Muscle layer of duodenum (tissue), 2 donors: ENCODE measurements around the gene RASSF6.
A peak's percentile ranks its signal among the peaks of the same experiment; 100 is the strongest.
"Not testable (repeated sequence)": the region's sequence is repeated elsewhere in the genome, so short reads cannot be mapped to it uniquely, and the experiment has no call there.

Experiments
- H3K27ac ChIP-seq: one replicate; pipeline ENCODE4 v1.7.0; 2013; ENCODE audit warnings: mild to moderate bottlenecking, low read length
- H3K27me3 ChIP-seq: one replicate; pipeline ENCODE4 v1.7.0; 2013; ENCODE audit warnings: low read depth, mild to moderate bottlenecking, control low read depth, low read length
- H3K36me3 ChIP-seq, 2 donors: one replicate each; pipeline ENCODE4 v1.7.0; 2013; ENCODE audit warnings: low read length in 2 of 2, control low read depth in 1 of 2, mild to moderate bottlenecking in 1 of 2; ENCODE audit not compliant: insufficient read depth in 2 of 2, control insufficient read depth in 1 of 2
- H3K4me1 ChIP-seq, 2 donors: one replicate each; pipeline ENCODE4 v1.7.0; 2013; ENCODE audit warnings: low read length in 2 of 2, mild to moderate bottlenecking in 2 of 2, control low read depth in 1 of 2, moderate library complexity in 1 of 2; ENCODE audit not compliant: insufficient read depth in 2 of 2, control insufficient read depth in 1 of 2
- H3K4me3 ChIP-seq, 2 donors: one replicate each; pipeline ENCODE4 v1.7.0; 2013; ENCODE audit warnings: low read length in 2 of 2, low read depth in 1 of 2, mild to moderate bottlenecking in 1 of 2
- H3K9me3 ChIP-seq, 2 donors: one replicate each; pipeline ENCODE4 v1.7.0; 2013; ENCODE audit warnings: low read length in 2 of 2, control low read depth in 1 of 2, mild to moderate bottlenecking in 1 of 2; ENCODE audit not compliant: control insufficient read depth in 1 of 2
- donor health status: healthy.

The RASSF6 gene

GRCh38 chr4:73608689-73609594 lies 11.3 kb downstream of the RASSF6 start:
- H3K4me1 ChIP-seq: peaks cover 4 to 5% of the 10 kb centered on the region in 2 donors
- no peaks in the 10 kb centered on the region for H3K27me3 ChIP-seq
- H3K9me3 ChIP-seq: no peaks in the 10 kb centered on the region
- peak overlapping the region; percentile 62 for H3K27ac ChIP-seq
- H3K4me3 ChIP-seq: no peak overlapping the region
- H3K36me3 ChIP-seq: no peaks in the 10 kb centered on the region

GRCh38 chr4:73607375-73608033 lies 12.7 kb downstream of the RASSF6 start:
- H3K27me3 ChIP-seq: no peaks in the 10 kb centered on the region
- H3K4me1 ChIP-seq: peaks cover 4 to 5% of the 10 kb centered on the region in 2 donors
- no peaks in the 10 kb centered on the region for H3K9me3 ChIP-seq
- H3K36me3 ChIP-seq: no peaks in the 10 kb centered on the region
- no peak overlapping the region for H3K4me3 ChIP-seq
- peak overlapping the region; percentile 80 for H3K27ac ChIP-seq

GRCh38 chr4:73606465-73606974 lies 13.7 kb downstream of the RASSF6 start:
- no peaks in the 10 kb centered on the region for H3K27me3 ChIP-seq
- no peaks in the 10 kb centered on the region for H3K9me3 ChIP-seq
- H3K27ac ChIP-seq: peak overlapping the region; percentile 80
- no peaks in the 10 kb centered on the region for H3K36me3 ChIP-seq
- H3K4me3 ChIP-seq: no peak overlapping the region
- H3K4me1 ChIP-seq: peaks cover 4 to 5% of the 10 kb centered on the region in 2 donors

- Histone ChIP-seq H3K9me3 (no peaks in the 10 kb centered on the region), H3K36me3 (no peaks in the 10 kb centered on the region), H3K27ac (peak overlapping the region; percentile 40), H3K27me3 (no peaks in the 10 kb centered on the region), H3K4me1 (peaks cover 0 to 9% of the 10 kb centered on the region in 2 donors), H3K4me3 (no peak overlapping the region)
Measured at GRCh38 chr4:73603854-73604584, 16.2 kb downstream of the RASSF6 start.

GRCh38 chr4:73603271-73603710 lies 16.9 kb downstream of the RASSF6 start:
- H3K27ac ChIP-seq: peak overlapping the region; percentile 40
- H3K36me3 ChIP-seq: no peaks in the 10 kb centered on the region
- H3K27me3 ChIP-seq: no peaks in the 10 kb centered on the region
- no peak overlapping the region for H3K4me3 ChIP-seq
- H3K9me3 ChIP-seq: no peaks in the 10 kb centered on the region
- H3K4me1 ChIP-seq: peaks cover 0 to 7% of the 10 kb centered on the region in 2 donors

GRCh38 chr4:73600954-73601353 lies 19.3 kb downstream of the RASSF6 start:
- Histone ChIP-seq H3K36me3 (no peaks in the 10 kb centered on the region), H3K4me3 (no peak overlapping the region), H3K9me3 (no peaks in the 10 kb centered on the region), H3K4me1 (peaks cover 0 to 7% of the 10 kb centered on the region in 2 donors), H3K27me3 (no peaks in the 10 kb centered on the region), H3K27ac (peak overlapping the region; percentile 36)

- Histone ChIP-seq H3K9me3 (no peaks in the 10 kb centered on the region), H3K27ac (peak overlapping the region; percentile 59), H3K36me3 (no peaks in the 10 kb centered on the region), H3K4me3 (no peak overlapping the region), H3K4me1 (peaks cover 0 to 7% of the 10 kb centered on the region in 2 donors), H3K27me3 (no peaks in the 10 kb centered on the region)
Measured at GRCh38 chr4:73599182-73599581, 21.1 kb downstream of the RASSF6 start.

GRCh38 chr4:73597594-73597993 lies 22.6 kb downstream of the RASSF6 start:
- H3K4me1 ChIP-seq: peaks cover 0 to 7% of the 10 kb centered on the region in 2 donors
- H3K9me3 ChIP-seq: no peaks in the 10 kb centered on the region
- no peak overlapping the region for H3K27ac ChIP-seq
- H3K27me3 ChIP-seq: no peaks in the 10 kb centered on the region
- H3K4me3 ChIP-seq: no peak overlapping the region
- no peaks in the 10 kb centered on the region for H3K36me3 ChIP-seq

- H3K36me3 ChIP-seq, H3K4me3 ChIP-seq, H3K27me3 ChIP-seq, H3K4me1 ChIP-seq, H3K27ac ChIP-seq, H3K9me3 ChIP-seq: not testable (repeated sequence)
Measured at GRCh38 chr4:73597183-73597582, 23.1 kb downstream of the RASSF6 start.

- peaks cover 0 to 7% of the 10 kb centered on the region in 2 donors for H3K4me1 ChIP-seq
- no peak overlapping the region for H3K27ac ChIP-seq
- H3K9me3 ChIP-seq: no peaks in the 10 kb centered on the region
- no peaks in the 10 kb centered on the region for H3K36me3 ChIP-seq
- no peak overlapping the region for H3K4me3 ChIP-seq
- no peaks in the 10 kb centered on the region for H3K27me3 ChIP-seq
Measured at GRCh38 chr4:73596001-73596400, 24.2 kb downstream of the RASSF6 start.
